K562 (cell line): ENCODE measurements around the gene SERTAD3. TPM values are rescaled to one million over a fixed set of nuclear protein-coding genes. Genes with fewer than 3 reads are reported as not detected.
A peak's percentile ranks its signal among the peaks of the same experiment; 100 is the strongest.

Experiments used
- CHD1 ChIP-seq: fragments of 200-600 bp; sonication (generic); IDR thresholded peaks from one replicate; pipeline ENCODE4 v1.6.1; 2012; ENCODE audit warnings: mild to moderate bottlenecking, moderate library complexity, low read length, inconsistent platforms
- DNMT1 ChIP-seq: fragments of 450-650 bp; IDR thresholded peaks from 2 replicates; pipeline ENCODE4 v1.6.1; 2016; ENCODE audit warnings: antibody characterized with exemption, mild to moderate bottlenecking
- ELF4 ChIP-seq: fragments of 450-650 bp; formaldehyde crosslinking; IDR thresholded peaks from 2 replicates; pipeline ENCODE4 v1.4.0; 2022; ENCODE audit warnings: missing genetic modification characterization
- GTF2E2 ChIP-seq: fragments of 200-800 bp; sonication (Bioruptor generic); IDR thresholded peaks from 2 replicates; pipeline ENCODE4 v1.6.1; 2016; ENCODE audit warnings: missing genetic modification characterization, missing compliant biosample characterization
- HNRNPL ChIP-seq: fragments of 200-400 bp; formaldehyde crosslinking; IDR thresholded peaks from 2 replicates; pipeline ENCODE4 v1.6.1; 2017; ENCODE audit warnings: low read depth, mild to moderate bottlenecking, low read length
- MTA2 ChIP-seq: fragments of 450-650 bp; IDR thresholded peaks from 2 replicates; pipeline ENCODE4 v1.6.1; 2016; ENCODE audit warnings: low read depth
- NCOA4 ChIP-seq: fragments of 450-650 bp; IDR thresholded peaks from 2 replicates; pipeline ENCODE4 v1.6.1; 2018; ENCODE audit warnings: mild to moderate bottlenecking; ENCODE audit not compliant: partially characterized antibody
- NFRKB ChIP-seq: fragments of 450-650 bp; IDR thresholded peaks from 2 replicates; pipeline ENCODE4 v1.6.1; 2016; ENCODE audit warnings: low read depth
- NR1H2 ChIP-seq: sonication (generic); formaldehyde crosslinking; IDR thresholded peaks from 2 replicates; pipeline ENCODE4 v1.4.0; 2020; ENCODE audit warnings: mild to moderate bottlenecking, missing genetic modification reagents
- POLR2AphosphoS5 ChIP-seq: IDR thresholded peaks from 2 replicates; pipeline ENCODE4 v1.6.1; 2011; ENCODE audit warnings: mild to moderate bottlenecking, low read depth, low read length, moderate library complexity; ENCODE audit not compliant: control insufficient read depth, insufficient read depth
- SIN3A ChIP-seq, 2 experiments: fragments of 150-350 bp in 1 of 2; IDR thresholded peaks; 2 replicates each; pipeline ENCODE4 v1.6.1; 2011 to 2016; ENCODE audit warnings: borderline replicate concordance in 2 of 2, low read depth in 2 of 2, low read length in 2 of 2, mild to moderate bottlenecking in 2 of 2, moderate library complexity in 2 of 2; ENCODE audit not compliant: control insufficient read depth in 1 of 2
- SMARCC2 ChIP-seq: fragments of 450-650 bp; IDR thresholded peaks from 2 replicates; pipeline ENCODE4 v1.6.1; 2017; ENCODE audit warnings: antibody characterized with exemption, moderate library complexity, mild to moderate bottlenecking, low read depth
- SMARCE1 ChIP-seq: fragments of 450-650 bp; IDR thresholded peaks from 2 replicates; pipeline ENCODE4 v1.7.1; 2016; ENCODE audit warnings: mild to moderate bottlenecking
- SP2 ChIP-seq: IDR thresholded peaks from 2 replicates; pipeline ENCODE4 v1.6.1; 2011; ENCODE audit warnings: mild to moderate bottlenecking, low read depth, low read length, moderate library complexity; ENCODE audit not compliant: poor library complexity, severe bottlenecking; ENCODE audit errors: extremely low read depth
- TEAD2 ChIP-seq: fragments of 450-650 bp; IDR thresholded peaks from 2 replicates; pipeline ENCODE4 v1.6.1; 2016; ENCODE audit warnings: missing genetic modification characterization, control low read depth, missing compliant biosample characterization
- ZNF398 ChIP-seq: fragments of 250-450 bp; sonication (Bioruptor Pico); IDR thresholded peaks from 2 replicates; pipeline ENCODE4 v1.8.0; 2021; ENCODE audit warnings: moderate library complexity, mild to moderate bottlenecking, inconsistent platforms
- ZNF740 ChIP-seq, 3 experiments: fragments of 200-800 bp in 1 of 3; sonication (Bioruptor generic) in 1 of 3; sonication (generic) in 1 of 3; formaldehyde crosslinking in 1 of 3; IDR thresholded peaks; 2 replicates each; pipeline versions ENCODE4 v1.6.1 to v1.8.0; 2016 to 2022; ENCODE audit warnings: mild to moderate bottlenecking in 2 of 3, missing compliant biosample characterization in 2 of 3, missing genetic modification characterization in 2 of 3, missing genetic modification reagents in 1 of 3
- ZSCAN29 ChIP-seq: fragments of 450-650 bp; IDR thresholded peaks from 2 replicates; pipeline ENCODE4 v1.6.1; 2017
- polyA plus RNA-seq, 8 experiments: library from polyadenylated mRNA; depleted of rRNA in 4 of 8; stranded (reverse) in 5 of 8; unstranded in 3 of 8; fragments of >200 nt; fragmentation: Nextera tagmentation in 2 of 8; fragmentation: Illumina TruSeq in 1 of 8; extraction: Ambion mirVana in 2 of 8; extraction: Trizol in 1 of 8; gene quantifications; 2 replicates each; pipeline versions ENCODE4 v1.2.1 to v1.2.3, GENCODE V29; 2011 to 2014; ENCODE audit warnings: inconsistent platforms in 1 of 8, missing spikeins in 1 of 8
- total RNA-seq, 7 experiments: library from RNA; depleted of rRNA in 6 of 7; stranded (reverse); fragments of >200 nt in 6 of 7; fragmentation: Illumina TruSeq in 2 of 7; extraction: Trizol in 2 of 7; gene quantifications; 2 replicates each; pipeline versions ENCODE4 v1.2.1 to v1.2.3, GENCODE V29; 2011 to 2021; ENCODE audit warnings: low replicate concordance in 1 of 7

The SERTAD3 gene
- total and polyA plus RNA-seq, 9 of the 15 experiments (the other 6 are each of a cell fraction or from before 2014, with no cell fraction given) = 5.4 to 28.9 (median 17.5) TPM

- no peak for TF ChIP-seq ZNF398
- 0 out of 2 replicates have a peak, but pooled peaks have one; percentile 18 for TF ChIP-seq ZSCAN29
- TF ChIP-seq POLR2AphosphoS5 = peak; percentile 17; the same call in 1 of the 2 replicates
- TF ChIP-seq GTF2E2 = 0 out of 2 replicates have a peak, but pooled peaks have one; percentile 1
- 0 out of 4 replicates have a peak, but pooled peaks of 1 of the 2 experiments have one; percentile 4 for TF ChIP-seq SIN3A (IDR thresholded peaks at IDR 0.05; ENCODE audit: borderline replicate concordance in 2 of 2, control insufficient read depth in 1 of 2, low read depth in 2 of 2, low read length in 2 of 2)
- 0 out of 2 replicates have a peak, but pooled peaks have one; percentile 3 for TF ChIP-seq TEAD2 (tag)
- peak; percentile 43; the same call in 1 of the 2 replicates for TF ChIP-seq ELF4
- peak; percentile 34 for TF ChIP-seq NFRKB
- TF ChIP-seq NCOA4 = peak; percentile 22
- TF ChIP-seq ZNF740 (CRISPR knock-in tag; IDR thresholded peaks at IDR 0.05) = no peak
- 0 out of 4 replicates have a peak, but pooled peaks of 1 of the 2 experiments have one; percentile 25 for TF ChIP-seq ZNF740 (tag; IDR thresholded peaks at IDR 0.05)
- TF ChIP-seq HNRNPL = peak; percentile 6; the same call in 1 of the 2 replicates
- TF ChIP-seq CHD1 = peak; percentile 33
- no peak for TF ChIP-seq SP2
- 0 out of 2 replicates have a peak, but pooled peaks have one; percentile 21 for TF ChIP-seq NR1H2 (CRISPR knock-in tag)
- TF ChIP-seq MTA2 = 0 out of 2 replicates have a peak, but pooled peaks have one; percentile 15
- 0 out of 2 replicates have a peak, but pooled peaks have one; percentile 27 for TF ChIP-seq SMARCE1
- peak; percentile 24; the same call in 1 of the 2 replicates for TF ChIP-seq SMARCC2
- 0 out of 2 replicates have a peak, but pooled peaks have one; percentile 59 for TF ChIP-seq DNMT1
These were observed 19.3 kb downstream of the SERTAD3 start (continued) for GRCh38 chr19:40424637-40425449.
